ENCODE data around the gene ST8SIA2.

Gene ST8SIA2

GRCh38 chr15:92393071-92393979, at the start of gene ST8SIA2:
Gene ST8SIA2 (plus strand): TSS chr15:92393881. CDS start chr15:92394065, 184 bp downstream.
- FAIRE-seq: no peak

- no peak for FAIRE-seq
Measured at GRCh38 chr15:92343924-92344643, 49.6 kb upstream of the ST8SIA2 start.

- no peak for FAIRE-seq
Measured at GRCh38 chr15:92346063-92346462, 47.6 kb upstream of the ST8SIA2 start.

GRCh38 chr15:92355307-92355706, 38.4 kb upstream of the ST8SIA2 start:
- FAIRE-seq: no peak

DNA sequence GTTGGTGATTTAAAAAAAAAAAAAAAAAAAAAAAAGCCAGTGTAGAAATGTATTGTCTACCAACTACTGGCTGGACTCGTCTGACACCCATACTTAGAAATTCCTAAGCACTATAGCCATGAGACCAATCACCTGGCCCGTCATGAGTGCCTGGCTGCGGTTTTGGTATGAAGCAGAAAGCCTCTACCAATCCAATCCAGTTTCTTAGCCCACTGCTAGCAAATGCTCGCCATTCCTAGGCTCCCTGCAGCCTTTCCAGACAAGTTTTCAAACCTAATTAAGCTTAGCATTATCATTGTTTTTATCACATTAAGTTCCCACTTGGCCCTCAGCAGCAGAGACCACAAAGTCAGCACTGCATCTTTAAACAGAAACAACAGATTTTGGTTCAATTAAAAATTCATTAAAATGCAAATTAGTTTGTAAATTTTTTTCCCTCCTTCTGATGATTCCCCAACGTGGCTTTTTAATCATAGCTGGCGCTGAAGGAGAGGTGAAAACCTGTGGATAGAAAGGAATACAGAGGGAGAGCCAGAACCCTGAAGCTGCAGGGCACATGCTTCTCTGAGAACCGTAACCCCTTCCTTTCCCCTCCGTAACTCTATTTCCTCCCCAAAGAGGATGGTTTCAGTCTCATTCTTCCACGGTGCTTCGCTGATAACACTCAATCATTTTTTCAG, 32.2 kb upstream of the ST8SIA2 start:
- FAIRE-seq: no peak

DNA sequence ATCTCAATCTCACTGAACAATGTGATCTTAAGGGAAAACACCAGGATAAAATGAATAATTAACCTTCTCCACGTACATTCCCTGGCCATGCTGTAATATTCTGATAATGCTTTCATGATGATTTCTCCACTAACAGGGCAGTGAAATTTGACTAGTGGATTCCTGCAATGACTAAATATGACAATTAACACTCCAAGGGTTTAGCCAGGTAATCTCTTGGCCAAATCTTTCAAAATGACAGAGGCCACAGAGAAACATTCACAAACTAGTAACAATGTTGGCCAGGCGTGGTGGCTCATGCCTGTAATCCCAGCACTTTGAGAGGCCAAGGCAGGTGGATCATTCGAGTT, 31.7 kb upstream of the ST8SIA2 start:
- no peak for FAIRE-seq

GRCh38 chr15:92365084-92365483, 28.6 kb upstream of the ST8SIA2 start:
- FAIRE-seq: no peak

- no peak for FAIRE-seq
Measured at GRCh38 chr15:92365906-92366305, 27.8 kb upstream of the ST8SIA2 start.

GRCh38 chr15:92366381-92366780, 27.3 kb upstream of the ST8SIA2 start:
- FAIRE-seq: no peak

GRCh38 chr15:92375057-92375456, 18.6 kb upstream of the ST8SIA2 start:
- no peak for FAIRE-seq

DNA sequence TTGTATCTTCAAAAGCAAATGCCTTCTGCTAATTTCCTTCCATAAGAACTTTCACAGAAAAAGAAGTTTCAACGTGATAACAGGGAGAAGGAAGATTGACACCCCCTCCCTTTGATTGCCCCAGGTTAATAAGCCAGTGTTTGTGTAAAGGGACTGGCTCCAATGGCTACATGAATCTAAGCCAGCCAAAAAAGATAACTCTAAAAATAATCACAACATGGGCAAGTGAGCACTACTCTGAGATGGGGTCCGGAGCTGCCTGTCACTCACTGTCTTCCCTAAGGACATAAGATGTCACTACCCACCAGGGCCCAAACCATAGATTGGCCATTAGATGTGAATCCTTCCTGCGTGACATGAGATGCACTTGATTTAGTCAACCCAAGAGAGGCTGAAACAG, 17.6 kb upstream of the ST8SIA2 start:
- no peak for FAIRE-seq

GRCh38 chr15:92377083-92377789, 16.4 kb upstream of the ST8SIA2 start:
- no peak for FAIRE-seq

GRCh38 chr15:92383519-92384324, 10.0 kb upstream of the ST8SIA2 start:
- no peak for FAIRE-seq

DNA sequence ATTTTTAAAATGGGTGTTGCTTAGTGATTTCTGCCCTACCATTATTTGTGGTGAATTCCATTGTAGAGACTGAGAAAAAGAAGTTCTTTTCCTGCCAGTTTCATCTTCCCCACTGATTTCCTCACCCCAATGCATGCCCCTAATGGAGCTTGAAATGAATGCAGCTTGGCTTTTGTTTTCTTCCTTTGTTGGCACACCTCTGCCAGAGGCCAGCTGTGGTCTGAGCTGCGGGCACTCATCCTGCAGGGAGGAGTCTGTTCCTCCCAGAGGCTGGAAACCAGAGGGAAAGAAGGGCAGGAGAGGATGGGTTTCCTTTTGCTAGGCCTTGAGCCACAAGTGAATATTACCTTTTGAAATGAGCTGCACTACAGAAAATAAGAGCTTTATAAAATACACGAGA, 9.3 kb upstream of the ST8SIA2 start:
- FAIRE-seq: no peak

DNA sequence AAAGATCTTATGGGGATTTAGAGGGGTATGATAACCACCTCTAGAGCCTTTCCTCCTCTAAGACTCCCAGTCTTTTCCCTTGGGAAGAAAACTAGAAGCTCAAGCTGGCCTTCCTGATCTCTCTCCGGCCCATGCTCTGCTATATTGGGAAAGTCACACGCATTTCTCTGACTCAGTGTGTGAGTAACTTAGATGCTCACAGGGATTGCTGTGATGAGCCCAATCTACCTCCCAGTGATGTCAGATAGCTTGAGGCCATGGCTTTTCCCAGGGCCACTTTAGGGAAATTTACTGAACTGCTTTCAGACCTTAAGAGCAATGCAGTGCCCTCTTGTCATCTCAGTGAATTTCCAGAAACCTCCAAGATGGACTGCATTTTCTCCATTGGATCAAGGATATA, 8.6 kb upstream of the ST8SIA2 start:
- no peak for FAIRE-seq

GRCh38 chr15:92391640-92392039, 2.0 kb upstream of the ST8SIA2 start:
- FAIRE-seq: no peak

- no peak for FAIRE-seq
Measured at GRCh38 chr15:92392462-92392861, 1.2 kb upstream of the ST8SIA2 start.

- no peak for FAIRE-seq
Measured at GRCh38 chr15:92393980-92394308, 263 bp downstream of the ST8SIA2 start.

DNA sequence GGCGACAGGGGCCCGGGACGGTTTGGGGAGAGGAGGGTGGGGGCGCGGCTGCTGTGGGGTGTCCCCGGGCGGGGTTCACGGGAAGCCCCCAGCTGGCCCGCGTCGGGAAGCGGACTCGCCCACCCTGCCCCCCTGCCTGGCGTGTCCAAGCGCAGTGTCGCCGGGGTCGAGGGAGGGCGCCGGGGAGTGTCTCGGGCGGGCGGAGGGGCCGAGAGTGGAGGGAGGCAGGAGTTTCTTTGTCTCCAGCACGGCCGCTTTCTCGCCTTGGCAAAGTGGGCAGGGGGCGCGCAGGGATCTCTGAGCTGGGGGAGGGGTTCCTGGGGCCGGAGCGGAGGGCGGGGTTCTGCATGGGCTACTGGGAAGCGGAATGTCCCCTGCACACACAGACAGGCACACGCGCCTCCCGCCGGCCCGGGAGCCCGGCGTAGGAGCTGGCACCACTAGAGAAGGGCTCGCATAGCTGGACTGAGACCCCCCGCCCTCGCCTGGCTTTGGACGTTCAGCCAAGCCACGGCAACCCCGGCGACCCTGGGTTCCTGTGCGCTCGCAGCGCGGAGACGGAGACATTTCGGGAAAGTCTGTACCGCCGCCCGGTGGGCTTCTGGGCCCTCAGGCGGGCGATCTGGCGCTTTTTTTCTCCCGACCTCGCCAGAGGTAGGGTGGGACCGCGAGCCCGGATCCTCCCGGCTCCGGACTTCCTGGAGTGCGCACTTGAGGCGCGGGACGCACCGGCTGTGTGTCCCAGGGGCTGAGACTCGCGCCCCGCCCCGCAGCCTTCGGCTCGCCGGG, 822 bp downstream of the ST8SIA2 start:
- FAIRE-seq: no peak

- no peak for FAIRE-seq
Measured at GRCh38 chr15:92395098-92395635, 1.5 kb downstream of the ST8SIA2 start.

All from colon (tissue), 2 donors.